Measurements from ENCODE around the gene POGK.
"Not testable (repeated sequence)": the region's sequence is repeated elsewhere in the genome, so short reads cannot be mapped to it uniquely, and the experiment has no call there.

Gene POGK

DNA sequence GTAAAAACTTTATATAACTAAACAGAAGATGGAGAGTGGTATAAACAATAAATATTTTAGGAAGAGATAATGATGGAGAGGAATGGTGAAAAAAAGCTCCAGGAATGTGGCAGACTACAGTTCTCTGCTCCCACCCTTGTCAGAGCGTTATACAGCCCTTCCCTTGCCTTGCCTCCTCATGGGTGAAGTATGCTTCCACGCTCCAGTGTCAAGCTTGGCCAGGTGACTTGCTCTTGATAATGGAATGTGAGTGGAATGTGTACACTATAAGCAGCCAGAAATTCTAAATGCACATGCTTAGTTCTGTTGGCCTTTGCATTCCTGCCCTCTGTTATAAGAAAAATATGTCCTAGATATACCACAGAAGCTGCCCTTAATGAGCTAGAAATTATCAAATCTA, 24.7 kb upstream of the POGK start:
- no peaks in the 10 kb centered on the region for H3K4me1 Mint-ChIP-seq
- no peak overlapping the region for H3K27ac Mint-ChIP-seq
- peaks cover 5% of the 10 kb centered on the region for H3K27me3 Mint-ChIP-seq (ENCODE audit: low read depth)
- peaks cover 6% of the 10 kb centered on the region for H3K9me3 Mint-ChIP-seq
- H3K36me3 Mint-ChIP-seq (ENCODE audit: low read depth) = no peaks in the 10 kb centered on the region
- no peak for TF ChIP-seq CTCF (IDR thresholded peaks at IDR 0.05; ENCODE audit: unreplicated experiment in 3 of 3)
- H3K4me3 Mint-ChIP-seq = no peak overlapping the region

GRCh38 chr1:166819974-166820373, 19.3 kb upstream of the POGK start:
- no peak for TF ChIP-seq CTCF (IDR thresholded peaks at IDR 0.05; ENCODE audit: unreplicated experiment in 3 of 3)
- no peaks in the 10 kb centered on the region for H3K4me1 Mint-ChIP-seq
- H3K4me3 Mint-ChIP-seq = no peak overlapping the region
- H3K9me3 Mint-ChIP-seq = peaks cover 9% of the 10 kb centered on the region
- no peaks in the 10 kb centered on the region for H3K36me3 Mint-ChIP-seq (ENCODE audit: low read depth)
- H3K27me3 Mint-ChIP-seq (ENCODE audit: low read depth) = no peaks in the 10 kb centered on the region
- H3K27ac Mint-ChIP-seq = no peak overlapping the region

DNA sequence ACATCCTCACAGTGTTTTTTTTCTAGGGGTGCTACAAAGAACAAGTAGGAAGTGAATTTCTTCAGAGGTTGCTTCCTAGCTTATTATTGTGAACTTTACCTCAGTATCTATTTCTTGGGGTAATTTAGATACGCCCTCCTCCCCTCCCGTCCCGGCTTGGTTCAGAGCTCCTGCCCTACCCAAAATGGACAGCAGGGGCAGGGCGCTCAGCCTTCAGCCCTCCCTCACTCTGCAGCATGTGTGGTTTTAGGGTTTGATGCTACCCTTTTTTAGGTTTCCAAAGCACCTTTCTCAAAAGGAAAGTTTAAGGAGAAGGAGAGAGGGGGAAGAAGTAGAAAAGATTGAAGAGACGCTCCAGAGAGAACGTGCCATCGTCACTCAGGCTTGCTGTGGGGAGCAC, 16.9 kb upstream of the POGK start:
- no peaks in the 10 kb centered on the region for H3K4me1 Mint-ChIP-seq
- H3K36me3 Mint-ChIP-seq (ENCODE audit: low read depth) = no peaks in the 10 kb centered on the region
- peaks cover 17% of the 10 kb centered on the region for H3K9me3 Mint-ChIP-seq
- H3K27ac Mint-ChIP-seq = no peak overlapping the region
- TF ChIP-seq CTCF (IDR thresholded peaks at IDR 0.05; ENCODE audit: unreplicated experiment in 3 of 3) = peak in 1 of 3 experiments; percentile 24
- H3K4me3 Mint-ChIP-seq = no peak overlapping the region
- no peaks in the 10 kb centered on the region for H3K27me3 Mint-ChIP-seq (ENCODE audit: low read depth)

- Mint-ChIP-seq H3K4me1 (no peaks in the 10 kb centered on the region), H3K27ac (no peak overlapping the region), H3K27me3 (ENCODE audit: low read depth) (no peaks in the 10 kb centered on the region), H3K4me3 (no peak overlapping the region), H3K36me3 (ENCODE audit: low read depth) (no peaks in the 10 kb centered on the region), H3K9me3 (peaks cover 35% of the 10 kb centered on the region)
- TF ChIP-seq CTCF (IDR thresholded peaks at IDR 0.05; ENCODE audit: unreplicated experiment in 3 of 3) = no peak
Observed at GRCh38 chr1:166827426-166827825, 11.8 kb upstream of the POGK start.

- not testable (repeated sequence) for H3K36me3 Mint-ChIP-seq (ENCODE audit: low read depth); H3K27ac Mint-ChIP-seq; H3K4me1 Mint-ChIP-seq; H3K27me3 Mint-ChIP-seq (ENCODE audit: low read depth); H3K4me3 Mint-ChIP-seq
- H3K9me3 Mint-ChIP-seq = peaks cover 35% of the 10 kb centered on the region
Observed at GRCh38 chr1:166829762-166830161, 9.5 kb upstream of the POGK start.

DNA sequence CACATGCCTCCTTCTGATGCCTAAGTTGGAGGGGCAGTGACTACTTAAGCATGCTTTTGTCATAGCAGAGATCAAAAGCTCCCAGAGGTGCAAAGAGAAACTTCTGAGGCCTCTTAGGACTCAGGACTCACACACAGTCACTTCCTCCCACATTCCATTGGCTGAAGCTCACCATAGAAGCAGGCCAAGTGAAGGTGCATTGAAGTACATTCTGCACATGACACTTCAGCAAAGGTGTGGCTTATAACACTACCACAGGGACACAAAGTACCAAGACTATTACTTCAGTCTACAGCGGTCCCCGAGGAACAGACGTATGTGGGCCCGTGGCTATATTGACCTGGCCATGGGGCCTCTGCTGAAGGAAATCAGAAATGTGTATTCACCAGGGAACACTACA, 2.5 kb upstream of the POGK start:
- peaks cover 4% of the 10 kb centered on the region for H3K27me3 Mint-ChIP-seq (ENCODE audit: low read depth)
- peaks cover 12% of the 10 kb centered on the region for H3K36me3 Mint-ChIP-seq (ENCODE audit: low read depth)
- H3K27ac Mint-ChIP-seq = no peak overlapping the region
- peaks cover 3% of the 10 kb centered on the region for H3K9me3 Mint-ChIP-seq
- peaks cover 26% of the 10 kb centered on the region for H3K4me1 Mint-ChIP-seq
- H3K4me3 Mint-ChIP-seq = peak overlapping the region; percentile 26 to 70 (median 60)
- no peak for TF ChIP-seq CTCF (IDR thresholded peaks at IDR 0.05; ENCODE audit: unreplicated experiment in 3 of 3)
